Ovary (tissue), 9 donors: ENCODE data around the gene TCF4. TPM values are rescaled to one million over a fixed set of nuclear protein-coding genes. Genes with fewer than 3 reads are reported as not detected.
A peak's percentile ranks its signal among the peaks of the same experiment; 100 is the strongest.

Source experiments
- DNase-seq, 5 donors: peaks; one replicate each; pipeline ENCODE4 v3.0.0-alpha.2; 2019 to 2020
- H3K27ac ChIP-seq, 2 donors: fragments of 200-600 bp; one replicate each; pipeline versions ENCODE4 v1.5.1 to v1.8.0; 2019 to 2022
- H3K27me3 ChIP-seq: fragments of 200-600 bp; one replicate; pipeline ENCODE4 v1.8.0; 2022
- H3K36me3 ChIP-seq: fragments of 200-600 bp; sonication (generic); one replicate; pipeline ENCODE4 v1.5.1; 2019
- H3K4me1 ChIP-seq: one replicate; pipeline ENCODE4 v1.8.1; 2013; ENCODE audit warnings: mild to moderate bottlenecking, moderate library complexity; ENCODE audit not compliant: insufficient read depth
- H3K4me3 ChIP-seq: fragments of 200-600 bp; sonication (generic); one replicate; pipeline ENCODE4 v1.5.1; 2017
- H3K9me3 ChIP-seq, 2 donors: fragments of 200-600 bp in 1 of 2; sonication (generic) in 1 of 2; one replicate each; pipeline versions ENCODE4 v1.5.1 to v1.8.1; 2013 to 2019; ENCODE audit warnings: mild to moderate bottlenecking in 1 of 2, moderate library complexity in 1 of 2
- CTCF ChIP-seq, 3 donors: fragments of 450-650 bp in 2 of 3; fragments of 200-600 bp in 1 of 3; IDR thresholded peaks; one replicate each; pipeline versions ENCODE4 v1.5.1 to v1.8.0; 2016 to 2022; ENCODE audit warnings: antibody characterized with exemption in 3 of 3, mild to moderate bottlenecking in 1 of 3
- EP300 ChIP-seq: sonication (generic); formaldehyde crosslinking; IDR thresholded peaks from one replicate; pipeline ENCODE4 v1.6.1; 2017; ENCODE audit warnings: antibody characterized with exemption
- POLR2A ChIP-seq: fragments of 450-650 bp; IDR thresholded peaks from one replicate; pipeline ENCODE4 v1.6.1; 2017; ENCODE audit warnings: antibody characterized with exemption, mild to moderate bottlenecking, moderate library complexity
- WGBS, 3 donors: extraction: QIAGEN DNeasy Blood & Tissue Kit in 1 of 3; methylation state at CpG; one replicate each; pipeline versions ENCODE4 v1.1.5 to v1.1.7; 2013 to 2017; 5-methylcytosine and 5-hydroxymethylcytosine counted together
- intact Hi-C, 4 donors: fragments of 100-400 bp; cut with DNase I; formaldehyde crosslinking; loops; one replicate each; pipeline versions ENCODE4 v1.11.0 to v1.15.1; 2022 to 2023
- polyA plus RNA-seq, 2 donors: library from polyadenylated mRNA; stranded (reverse); fragments of 200-250 nt in 1 of 2; fragments of 350-450 nt in 1 of 2; fragmentation: Illumina TruSeq in 1 of 2; extraction: RNeasy Lipid Tissue Mini Kit (QIAGEN cat#74804) in 1 of 2; gene quantifications; one replicate each; pipeline ENCODE4 v1.2.3, GENCODE V29; 2013 to 2014
- total RNA-seq, 7 donors: library from RNA; depleted of rRNA in 2 of 7; stranded (reverse); fragments of >200 nt in 2 of 7; fragmentation: NEBNext Ultra II Directional in 3 of 7; extraction: Animal tissue kit (Norgen Biotek cat#: 25700) in 3 of 7; gene quantifications; one replicate each; pipeline versions ENCODE4 v1.1.0 to v1.2.4, GENCODE V29; 2016 to 2023
- donor health status: DM: no; HTN: no; CAD: no; lungs with moderate emphysema.
- donor health status: DM: no; HTN: no; CAD: no.
- donor health status: Bipolar disorder and iron deficiency.
- donor health status: DM: yes; HTN: yes; CAD: no.
- donor health status: DM: no; HTN: no; CAD: no.
- donor health status: DM: yes; HTN: yes; CAD: no.

Gene TCF4
- total and polyA plus RNA-seq, 9 donors, result 36.5 to 131 (median 112) TPM

GRCh38 chr18:55546851-55547704 is 40.9 kb downstream of the TCF4 start:
- H3K4me3 ChIP-seq, result no peak overlapping the region

GRCh38 chr18:55544014-55544413 is 44.0 kb downstream of the TCF4 start:
- no peak overlapping the region for H3K4me3 ChIP-seq
- intact Hi-C loops, result no loop called here
- DNase-seq, result no peak
- WGBS, 3 donors, result 67 to 90% (median 80%) methylated on average over 1 of the region's 1 CpG
- H3K27ac ChIP-seq, result no peak overlapping the region
- H3K36me3 ChIP-seq, result no peaks in the 10 kb centered on the region
- H3K9me3 ChIP-seq, result no peaks in the 10 kb centered on the region
- H3K27me3 ChIP-seq, result no peaks in the 10 kb centered on the region
- TF ChIP-seq EP300, result no peak
- no peak for TF ChIP-seq POLR2A
- TF ChIP-seq CTCF (IDR thresholded peaks at IDR 0.05), result no peak
- peaks cover 2% of the 10 kb centered on the region for H3K4me1 ChIP-seq

More at GRCh38 chr18:55546851-55547704, 40.9 kb downstream of the TCF4 start:
- intact Hi-C loops, result no loop called here
- peak in 4 of 5 donors; percentile 28 to 46 (median 44) for DNase-seq
- Histone ChIP-seq H3K27me3 (no peaks in the 10 kb centered on the region), H3K9me3 (no peaks in the 10 kb centered on the region), H3K27ac (no peak overlapping the region), H3K36me3 (no peaks in the 10 kb centered on the region), H3K4me1 (peaks cover 2% of the 10 kb centered on the region)
- no peak for TF ChIP-seq EP300
- TF ChIP-seq CTCF (IDR thresholded peaks at IDR 0.05), result no peak
- TF ChIP-seq POLR2A, result no peak
- 5 to 11% (median 8%) methylated on average over 5 of the region's 5 CpGs for WGBS, 3 donors

- intact Hi-C loops, result no loop called here
- Histone ChIP-seq H3K36me3 (no peaks in the 10 kb centered on the region), H3K27ac (no peak overlapping the region), H3K4me1 (peaks cover 2% of the 10 kb centered on the region), H3K27me3 (no peaks in the 10 kb centered on the region), H3K4me3 (no peak overlapping the region), H3K9me3 (no peaks in the 10 kb centered on the region)
- TF ChIP-seq CTCF (IDR thresholded peaks at IDR 0.05), result no peak
- no peak for TF ChIP-seq EP300
- TF ChIP-seq POLR2A, result no peak
- WGBS, 3 donors, result 72 to 82% (median 77%) methylated on average over 2 of the region's 2 CpGs
- DNase-seq, result no peak
Measured at GRCh38 chr18:55543130-55543704, 44.8 kb downstream of the TCF4 start.

- no peaks in the 10 kb centered on the region for H3K9me3 ChIP-seq
- no peak for DNase-seq
- intact Hi-C loops, result no loop called here
- no peak for TF ChIP-seq POLR2A
- TF ChIP-seq EP300, result no peak
- TF ChIP-seq CTCF (IDR thresholded peaks at IDR 0.05), result no peak
- 74 to 86% (median 81%) methylated on average over 2 of the region's 2 CpGs for WGBS, 3 donors
- no peak overlapping the region for H3K4me3 ChIP-seq
- H3K36me3 ChIP-seq, result no peaks in the 10 kb centered on the region
- H3K4me1 ChIP-seq, result no peaks in the 10 kb centered on the region
- no peaks in the 10 kb centered on the region for H3K27me3 ChIP-seq
- H3K27ac ChIP-seq, result no peak overlapping the region
Measured at GRCh38 chr18:55541571-55541970, 46.4 kb downstream of the TCF4 start.
